SJCRH30 (cell line): ENCODE results near the gene LAPTM5. TPM values are rescaled to one million over a fixed set of nuclear protein-coding genes. Genes with fewer than 3 reads are reported as not detected.
A peak's percentile ranks its signal among the peaks of the same experiment; 100 is the strongest.
"Not testable (repeated sequence)": the region's sequence is repeated elsewhere in the genome, so short reads cannot be mapped to it uniquely, and the experiment has no call there.

Source experiments
- DNase-seq, 2 experiments: peaks; one replicate each; pipeline ENCODE4 v3.0.0-alpha.2; 2015 to 2020
- H3K27ac ChIP-seq: fragments of 250-450 bp; sonication (Bioruptor Pico); 2 replicates; pipeline ENCODE4 v1.5.1; 2020; ENCODE audit warnings: mild to moderate bottlenecking, moderate library complexity
- H3K27me3 ChIP-seq: fragments of 250-450 bp; sonication (Bioruptor Pico); 2 replicates; pipeline ENCODE4 v1.5.1; 2020; ENCODE audit warnings: mild to moderate bottlenecking, moderate library complexity
- H3K36me3 ChIP-seq: fragments of 250-450 bp; sonication (Bioruptor Pico); 2 replicates; pipeline ENCODE4 v1.5.1; 2020; ENCODE audit warnings: mild to moderate bottlenecking, moderate library complexity
- H3K4me1 ChIP-seq: fragments of 250-450 bp; sonication (Bioruptor Pico); 2 replicates; pipeline ENCODE4 v1.5.1; 2020; ENCODE audit warnings: mild to moderate bottlenecking, moderate library complexity
- H3K4me3 ChIP-seq: fragments of 250-450 bp; sonication (Bioruptor Pico); 2 replicates; pipeline ENCODE4 v1.5.1; 2020; ENCODE audit warnings: mild to moderate bottlenecking, moderate library complexity
- H3K9me3 ChIP-seq: fragments of 250-450 bp; sonication (Bioruptor Pico); replicated peaks from 2 replicates; pipeline ENCODE4 v1.5.1; 2020; ENCODE audit warnings: mild to moderate bottlenecking, moderate library complexity
- total RNA-seq: library from RNA; depleted of rRNA; stranded (reverse); fragments of >200 nt; shearing (Covaris generic); gene quantifications from 2 replicates; pipeline ENCODE4 v1.2.3, GENCODE V29; 2014

The LAPTM5 gene
- total RNA-seq, 1 experiment from 2014 or later = 34.9 TPM

DNA sequence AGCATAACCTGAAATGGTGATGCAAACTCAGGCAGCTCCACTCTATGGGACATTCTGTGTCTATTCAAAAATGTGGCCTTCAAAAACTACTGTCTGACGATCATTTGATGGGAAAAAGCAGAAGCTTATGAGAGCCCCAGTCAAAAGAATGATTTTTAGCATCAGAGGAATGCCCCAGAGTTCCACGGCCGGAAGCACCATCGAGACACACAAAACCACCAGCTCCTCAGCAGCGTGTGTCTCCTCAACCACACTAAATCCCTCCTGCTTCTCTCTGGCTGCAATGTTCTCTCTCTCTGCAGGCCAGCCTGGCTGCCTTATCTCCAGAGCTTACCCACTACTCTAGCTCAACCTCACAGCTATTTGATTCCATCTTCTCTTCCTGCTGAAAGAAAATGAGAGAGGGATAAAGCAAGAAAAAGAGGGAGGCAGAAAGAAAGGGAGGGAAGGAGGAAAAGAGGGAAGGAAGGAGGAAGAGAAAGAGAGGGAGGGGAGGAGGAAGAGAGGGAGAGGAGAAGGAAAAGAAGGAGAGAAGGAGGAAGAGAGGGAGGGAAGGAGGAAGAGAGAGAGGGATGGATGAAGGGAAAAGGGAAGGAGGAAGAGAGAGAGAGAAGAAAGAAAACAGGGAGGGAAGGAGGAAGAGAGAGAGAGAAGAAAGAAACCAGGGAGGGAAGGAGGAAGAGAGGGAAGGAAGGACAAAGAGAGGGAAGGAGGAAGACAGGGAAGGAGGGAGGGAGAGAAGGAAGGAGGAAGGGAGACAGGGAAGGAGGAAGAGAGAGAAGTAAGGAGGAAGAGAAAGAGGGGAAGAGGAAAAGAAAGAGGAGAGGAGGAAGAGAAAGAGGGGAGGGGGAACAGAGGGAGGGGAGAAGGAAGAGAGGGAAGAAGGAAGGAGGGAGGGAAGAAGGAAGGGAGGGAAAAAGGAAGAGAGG is 33.5 kb upstream of the LAPTM5 start:
- peak; percentile 51 to 76 for DNase-seq
- H3K27me3 ChIP-seq = no peaks in the 10 kb centered on the region
- H3K4me1 ChIP-seq = peaks cover 31% of the 10 kb centered on the region
- H3K4me3 ChIP-seq = no peak overlapping the region
- H3K9me3 ChIP-seq = no peaks in the 10 kb centered on the region
- H3K27ac ChIP-seq = peak overlapping the region; percentile 18
- H3K36me3 ChIP-seq = no peaks in the 10 kb centered on the region

DNA sequence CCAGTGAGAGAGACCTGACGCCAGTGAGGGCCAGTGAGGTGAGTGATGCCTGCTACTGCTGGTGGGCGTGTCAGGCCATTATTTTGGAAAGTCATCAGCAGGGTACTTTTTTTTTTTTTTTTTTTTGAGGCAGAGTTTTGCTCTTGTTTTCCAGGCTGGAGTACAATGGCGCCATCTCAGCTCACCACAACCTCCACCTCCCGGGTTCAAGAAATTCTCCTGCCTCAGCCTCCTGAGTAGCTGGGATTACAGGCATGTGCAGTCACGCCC is 32.6 kb upstream of the LAPTM5 start:
- not testable (repeated sequence) for H3K9me3 ChIP-seq, H3K27ac ChIP-seq, H3K27me3 ChIP-seq, DNase-seq, H3K36me3 ChIP-seq, H3K4me3 ChIP-seq
- H3K4me1 ChIP-seq = peaks cover 41% of the 10 kb centered on the region

DNA sequence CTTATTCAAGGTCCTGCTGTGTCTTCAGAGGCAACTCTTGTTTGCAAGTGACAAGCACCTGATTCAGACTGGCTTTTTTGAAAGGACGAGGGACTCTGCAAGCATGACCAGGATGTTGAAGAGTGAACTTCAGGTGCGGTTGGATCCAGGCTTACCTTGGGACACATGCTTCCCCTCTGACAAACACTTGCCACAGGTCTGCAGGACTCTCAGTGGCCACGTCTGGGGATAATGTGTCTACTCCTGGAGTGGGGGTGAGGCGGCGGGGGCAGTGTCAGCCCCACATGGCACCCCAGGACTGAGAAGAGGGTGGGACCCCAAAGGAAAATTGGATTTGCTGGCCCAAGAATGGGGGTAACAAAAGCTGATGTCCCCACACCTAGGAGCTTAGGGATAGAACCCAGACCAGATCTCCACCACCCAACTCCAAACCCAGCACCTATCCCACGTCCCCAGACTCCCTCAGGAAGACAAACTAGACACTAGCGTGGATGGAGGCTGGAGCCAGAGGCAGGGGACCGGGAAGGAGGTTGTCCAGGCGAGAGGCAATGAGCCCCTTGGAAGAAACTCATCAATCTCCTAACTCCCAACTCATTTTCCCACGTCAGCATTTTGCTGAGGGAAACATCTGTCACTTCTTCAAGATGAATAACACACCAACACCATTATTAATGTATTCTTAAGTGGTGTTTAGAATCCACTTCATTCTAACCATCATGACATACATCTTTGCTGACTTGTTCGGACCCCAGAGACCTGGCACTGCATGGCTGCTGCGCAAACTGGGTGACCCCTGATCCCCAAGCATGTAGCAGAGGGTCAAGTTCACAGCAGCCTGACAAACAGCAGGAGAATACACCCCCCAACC is 32.0 kb upstream of the LAPTM5 start:
- Histone ChIP-seq H3K36me3 (no peaks in the 10 kb centered on the region), H3K4me1 (peaks cover 42% of the 10 kb centered on the region), H3K27ac (no peak overlapping the region), H3K9me3 (no peaks in the 10 kb centered on the region), H3K27me3 (no peaks in the 10 kb centered on the region), H3K4me3 (no peak overlapping the region)
- DNase-seq = no peak

DNA sequence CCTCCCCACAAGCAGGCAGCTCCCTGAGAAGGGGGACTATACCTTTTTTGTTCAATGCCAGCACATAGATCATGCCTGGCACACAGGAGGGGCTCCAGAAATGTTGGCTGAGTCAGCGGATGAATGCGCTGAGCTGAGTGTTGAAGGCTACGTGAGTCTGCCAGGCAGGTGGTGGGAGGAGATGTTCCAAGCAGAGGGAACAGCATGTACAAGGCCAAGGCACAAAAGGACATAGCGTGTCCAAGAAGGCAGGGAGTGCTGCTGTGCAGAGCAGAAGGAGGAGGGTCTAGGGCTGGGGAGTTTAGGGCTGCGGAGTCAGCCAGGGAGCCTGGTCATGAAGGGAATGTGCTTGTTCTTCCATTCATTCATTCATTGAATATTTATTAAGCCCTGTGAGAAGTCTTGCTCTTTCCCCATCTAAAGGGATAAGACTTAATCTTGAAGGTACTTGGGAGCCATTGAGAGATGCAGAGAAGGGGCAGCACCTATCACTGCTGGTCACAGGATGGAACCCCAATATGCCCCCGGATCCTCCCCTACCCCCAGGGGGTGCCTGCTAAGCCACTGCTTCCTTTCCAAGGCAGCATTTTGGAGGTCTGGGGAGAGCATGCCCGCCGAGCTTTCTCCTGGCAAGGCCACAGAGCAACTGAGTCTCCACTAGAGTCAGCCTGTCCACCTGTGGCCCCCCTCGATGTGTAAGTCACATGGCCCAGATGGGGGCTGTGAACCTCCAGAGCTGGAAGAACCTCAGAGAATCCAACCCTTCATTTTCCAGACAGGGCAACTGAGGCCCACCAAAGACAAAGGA is 31.2 kb upstream of the LAPTM5 start:
- Histone ChIP-seq H3K27me3 (no peaks in the 10 kb centered on the region), H3K4me1 (peaks cover 48% of the 10 kb centered on the region), H3K27ac (no peak overlapping the region; the same call in 1 of the 2 replicates), H3K9me3 (no peaks in the 10 kb centered on the region), H3K36me3 (no peaks in the 10 kb centered on the region), H3K4me3 (no peak overlapping the region)
- no peak for DNase-seq

DNA sequence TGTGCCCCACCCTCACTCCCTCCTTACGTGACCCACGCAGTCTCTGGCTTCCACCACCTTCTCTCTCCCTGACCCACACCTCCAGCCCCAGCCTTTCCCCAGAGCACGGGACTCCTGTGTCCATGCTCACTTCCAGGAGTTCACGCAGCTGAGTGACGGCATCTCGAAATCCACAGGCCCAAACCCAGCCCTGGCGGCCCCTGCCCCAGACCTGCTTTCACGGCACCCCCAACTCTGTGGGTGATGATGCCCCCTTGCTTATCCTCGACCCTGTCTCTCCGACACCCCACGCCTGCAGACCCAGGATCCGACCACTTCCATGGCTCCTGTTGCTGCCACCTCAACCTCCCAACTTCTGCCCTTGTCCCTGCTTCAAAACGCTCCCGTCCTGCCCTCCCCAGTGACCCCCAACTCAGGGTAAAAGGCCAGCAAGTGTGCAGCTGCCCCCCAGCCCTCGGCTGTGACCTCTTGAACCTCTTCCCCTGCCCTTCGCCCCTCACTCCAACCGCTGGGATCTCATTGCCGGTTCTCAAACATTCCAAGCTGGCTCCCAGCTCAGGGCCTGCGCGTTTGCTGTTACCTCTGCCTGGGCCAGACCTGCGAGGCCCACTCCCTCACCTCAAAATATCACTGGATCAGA is 30.4 kb upstream of the LAPTM5 start:
- no peak for DNase-seq
- no peaks in the 10 kb centered on the region for H3K36me3 ChIP-seq
- H3K4me3 ChIP-seq = no peak overlapping the region
- no peaks in the 10 kb centered on the region for H3K27me3 ChIP-seq
- H3K9me3 ChIP-seq = no peaks in the 10 kb centered on the region
- peaks cover 56% of the 10 kb centered on the region for H3K4me1 ChIP-seq
- H3K27ac ChIP-seq = peak overlapping the region; percentile 74

DNA sequence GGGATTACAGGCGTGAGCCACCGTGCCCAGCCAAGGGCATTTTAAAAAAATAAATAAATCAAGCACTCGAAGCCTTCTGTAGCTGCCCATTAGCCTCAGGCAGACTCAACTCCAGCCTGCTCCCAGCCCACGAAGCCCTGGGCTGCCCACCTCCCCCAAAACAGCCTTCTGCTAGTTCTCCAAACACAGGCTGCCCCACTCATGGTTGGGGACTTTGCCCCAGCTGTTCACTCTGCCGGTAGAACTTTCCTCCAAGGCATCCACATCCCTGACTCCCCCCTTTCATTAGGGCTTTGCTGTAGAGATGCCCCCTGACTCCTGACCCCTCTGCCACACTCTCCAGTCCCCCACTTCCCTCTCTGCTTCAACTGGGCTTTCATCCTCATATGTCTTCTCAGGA is 29.7 kb upstream of the LAPTM5 start:
- Histone ChIP-seq H3K4me1 (peaks cover 63% of the 10 kb centered on the region), H3K9me3 (no peaks in the 10 kb centered on the region), H3K27ac (peak overlapping the region; percentile 74), H3K4me3 (peak overlapping the region; percentile 2; the same call in 1 of the 2 replicates), H3K27me3 (no peaks in the 10 kb centered on the region), H3K36me3 (no peaks in the 10 kb centered on the region)
- peak; percentile 61 to 79 for DNase-seq

DNA sequence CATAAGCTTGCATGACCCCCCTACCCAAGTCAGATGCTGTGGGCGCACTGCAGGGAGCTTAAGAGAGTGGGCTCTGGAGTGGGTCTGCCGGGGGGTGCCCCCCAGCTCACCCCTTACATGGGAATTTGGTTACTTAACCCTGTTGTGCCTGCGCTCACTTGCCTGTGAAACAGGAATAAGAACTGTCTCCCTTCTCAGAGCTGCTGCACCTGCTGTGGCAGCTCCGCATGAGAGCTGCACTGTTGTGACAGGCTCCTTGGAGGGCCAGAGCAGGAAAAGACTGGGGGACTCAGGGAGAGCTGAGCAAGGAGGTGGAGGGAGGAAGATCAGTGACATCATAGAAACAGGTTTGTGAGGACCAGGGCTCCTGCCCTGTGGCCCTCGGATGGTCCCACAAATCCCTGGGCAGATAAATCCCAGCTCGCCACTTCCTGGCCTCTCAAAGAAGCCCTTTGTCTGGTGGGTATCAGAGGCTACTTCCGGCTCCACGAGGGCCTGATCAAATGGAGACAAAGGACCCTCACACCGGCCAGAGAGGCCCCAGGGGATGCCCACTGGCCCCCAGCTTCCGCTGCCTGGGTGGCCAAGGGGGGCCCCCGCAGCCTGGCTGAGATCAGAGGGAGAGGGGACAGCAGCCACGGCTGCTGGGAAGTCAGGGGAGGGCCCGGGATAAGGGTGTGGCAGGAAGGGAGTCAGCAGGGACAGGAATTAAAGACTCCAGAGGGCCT is 28.9 kb upstream of the LAPTM5 start:
- peak; percentile 98 to 100 for DNase-seq
- peak overlapping the region; percentile 74 for H3K27ac ChIP-seq

DNA sequence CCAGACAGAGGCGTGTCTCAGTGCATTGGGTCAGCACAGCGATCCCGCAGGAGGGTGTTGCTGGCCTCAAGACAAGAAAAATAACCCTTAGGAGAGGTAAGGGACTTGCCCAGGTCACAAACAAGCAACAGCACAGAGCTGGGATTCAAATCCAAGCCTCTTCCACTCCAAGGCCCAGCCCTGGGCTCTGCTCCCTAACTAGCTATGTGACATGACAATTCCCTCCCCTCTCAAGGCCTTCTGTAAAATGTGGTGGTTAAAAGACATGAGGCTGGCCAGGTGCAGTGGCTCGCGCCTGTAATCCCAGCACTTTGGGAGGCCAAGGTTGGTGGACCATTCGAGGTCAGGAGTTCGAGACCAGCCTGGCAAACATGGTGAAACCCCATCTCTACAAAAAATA is 28.1 kb upstream of the LAPTM5 start:
- no peaks in the 10 kb centered on the region for H3K9me3 ChIP-seq
- H3K27me3 ChIP-seq = no peaks in the 10 kb centered on the region
- H3K4me3 ChIP-seq = no peak overlapping the region
- H3K4me1 ChIP-seq = peaks cover 56% of the 10 kb centered on the region
- peak in 1 of 2 experiments; percentile 60 for DNase-seq
- no peaks in the 10 kb centered on the region for H3K36me3 ChIP-seq
- H3K27ac ChIP-seq = peak overlapping the region; percentile 74

More for the DNA sequence above, 28.9 kb upstream of the LAPTM5 start:
- Histone ChIP-seq H3K4me1 (peaks cover 63% of the 10 kb centered on the region), H3K36me3 (no peaks in the 10 kb centered on the region), H3K9me3 (no peaks in the 10 kb centered on the region), H3K27me3 (no peaks in the 10 kb centered on the region), H3K4me3 (peak overlapping the region; percentile 3; the same call in 1 of the 2 replicates)

DNA sequence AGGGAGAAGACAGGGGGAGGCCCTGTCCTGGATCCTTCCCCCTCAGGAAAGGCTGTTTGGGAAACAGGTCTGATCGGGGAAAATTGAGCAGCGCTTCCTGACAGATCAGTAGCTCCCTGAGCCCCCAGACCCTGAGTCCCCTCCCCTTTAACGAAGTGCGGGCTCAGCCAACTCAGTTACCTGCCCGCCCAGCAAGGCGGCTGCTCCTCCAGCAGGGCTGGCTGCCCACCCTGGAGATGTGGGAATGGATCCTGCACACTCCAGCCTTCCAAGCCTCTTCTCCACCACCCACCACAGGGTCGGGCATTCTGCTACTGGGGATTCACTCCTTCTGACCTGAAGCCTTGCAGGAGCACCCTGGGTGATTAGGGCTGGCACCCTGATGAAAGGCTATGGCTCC is 27.6 kb upstream of the LAPTM5 start:
- DNase-seq = no peak
- Histone ChIP-seq H3K9me3 (no peaks in the 10 kb centered on the region), H3K4me3 (no peak overlapping the region), H3K4me1 (peaks cover 52% of the 10 kb centered on the region), H3K36me3 (no peaks in the 10 kb centered on the region), H3K27me3 (no peaks in the 10 kb centered on the region), H3K27ac (peak overlapping the region; percentile 74; the same call in 1 of the 2 replicates)

DNA sequence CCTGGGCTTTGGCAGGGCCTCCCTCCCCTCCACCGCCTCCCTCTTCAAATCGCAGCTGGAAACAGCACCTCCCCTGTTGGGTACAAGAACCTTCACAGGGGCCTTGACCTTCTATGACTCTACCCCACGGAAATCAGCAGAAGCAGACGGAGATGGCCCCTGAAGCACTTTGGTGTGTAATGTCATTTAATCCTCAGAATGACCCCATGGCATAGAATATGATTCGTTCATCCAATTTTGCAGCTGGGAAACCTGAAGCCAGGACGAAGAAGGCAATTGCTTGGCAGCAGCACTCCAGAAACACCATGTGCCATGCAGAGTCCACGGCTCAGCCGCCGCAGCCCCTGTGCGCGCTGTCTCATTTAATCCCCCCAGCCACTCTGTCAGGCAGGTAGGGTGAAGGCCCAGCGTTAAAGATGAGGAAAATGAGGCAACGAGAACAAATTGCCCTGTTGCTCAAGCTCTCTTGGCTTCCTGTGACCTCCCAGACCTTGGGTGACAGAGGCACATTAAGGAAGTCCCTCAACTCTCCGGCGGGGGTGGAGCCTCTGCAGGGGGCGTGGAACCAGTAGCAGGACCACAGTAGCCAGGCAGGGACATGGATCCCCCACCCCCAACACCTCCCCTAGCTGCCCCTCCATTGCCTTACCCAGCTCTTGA is 25.8 kb upstream of the LAPTM5 start:
- no peaks in the 10 kb centered on the region for H3K27me3 ChIP-seq
- DNase-seq = peak; percentile 79 to 88
- peaks cover 58% of the 10 kb centered on the region for H3K4me1 ChIP-seq
- no peaks in the 10 kb centered on the region for H3K36me3 ChIP-seq
- H3K27ac ChIP-seq = peak overlapping the region; percentile 77
- H3K9me3 ChIP-seq = no peaks in the 10 kb centered on the region
- peak overlapping the region; percentile 36 for H3K4me3 ChIP-seq

DNA sequence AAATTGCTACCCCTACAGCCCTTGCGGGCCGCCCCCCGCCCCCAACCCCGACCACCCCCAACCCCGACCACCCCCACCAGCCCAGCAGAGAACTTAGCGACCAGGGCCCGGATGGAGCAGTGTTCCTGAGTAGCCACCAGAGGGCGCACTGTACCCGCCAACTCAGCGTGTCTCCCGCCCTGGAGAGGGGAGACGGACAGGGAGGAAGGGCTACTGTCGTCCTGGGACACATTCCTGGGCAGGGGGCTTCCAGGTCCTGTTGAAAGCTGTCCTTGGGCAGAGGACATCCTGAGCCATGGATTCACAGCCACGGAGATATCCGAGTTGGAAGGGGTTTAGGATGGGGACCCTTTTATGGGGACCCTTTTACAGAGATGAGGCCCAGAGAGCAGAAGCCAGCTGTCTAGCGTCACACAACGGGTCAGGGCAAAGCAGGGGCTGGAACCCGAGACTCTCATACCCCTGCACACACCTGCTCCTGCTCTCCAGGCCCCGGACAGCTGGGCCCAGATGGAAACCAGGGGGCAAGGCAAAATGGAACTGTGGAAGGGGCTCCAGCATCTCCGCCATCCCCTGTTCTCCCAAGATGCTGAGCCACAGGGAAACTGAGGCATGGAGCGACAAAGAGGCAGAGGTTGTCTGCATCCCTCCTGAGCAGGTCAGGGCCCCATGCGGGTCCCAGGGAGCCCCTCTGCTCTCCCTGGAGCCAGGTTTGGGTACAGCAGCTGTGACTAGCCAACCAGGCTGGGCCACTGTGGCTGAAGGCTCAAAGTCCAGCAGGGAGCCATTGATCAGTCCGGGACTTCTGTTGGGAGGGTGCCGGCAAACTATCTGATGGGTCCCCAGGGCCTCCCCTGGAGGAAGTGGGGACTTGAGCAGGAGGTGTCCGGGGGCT is 25.0 kb upstream of the LAPTM5 start:
- peak overlapping the region; percentile 77 for H3K27ac ChIP-seq
- H3K4me1 ChIP-seq = peaks cover 55% of the 10 kb centered on the region
- no peaks in the 10 kb centered on the region for H3K36me3 ChIP-seq
- DNase-seq = peak; percentile 88 to 96
- H3K4me3 ChIP-seq = peak overlapping the region; percentile 36
- H3K9me3 ChIP-seq = no peaks in the 10 kb centered on the region
- H3K27me3 ChIP-seq = no peaks in the 10 kb centered on the region

DNA sequence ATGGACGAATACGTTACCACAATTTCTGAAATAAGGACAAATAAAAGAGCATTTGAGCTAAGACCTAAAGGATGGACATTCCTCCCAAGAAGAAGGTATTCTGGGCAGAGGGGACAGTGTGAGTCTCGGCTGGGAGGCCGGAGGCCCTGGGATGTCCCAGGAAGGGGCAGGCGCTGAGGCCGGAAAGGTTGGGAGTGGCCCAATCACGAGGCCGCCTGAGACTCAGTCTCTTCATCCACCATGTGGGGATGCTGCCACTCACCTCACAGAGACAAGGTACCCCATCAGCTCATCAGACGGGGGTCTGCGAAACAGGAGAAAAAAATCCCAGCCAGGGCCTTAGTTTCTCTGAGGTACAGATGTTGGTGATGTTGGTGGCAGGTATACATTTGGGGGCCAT is 24.3 kb upstream of the LAPTM5 start:
- H3K27ac ChIP-seq = no peak overlapping the region
- H3K36me3 ChIP-seq = no peaks in the 10 kb centered on the region
- no peak overlapping the region for H3K4me3 ChIP-seq
- no peak for DNase-seq
- H3K9me3 ChIP-seq = no peaks in the 10 kb centered on the region
- no peaks in the 10 kb centered on the region for H3K27me3 ChIP-seq
- peaks cover 48% of the 10 kb centered on the region for H3K4me1 ChIP-seq
